ENCODE measurements around the gene QTRT2.

Gene QTRT2

DNA sequence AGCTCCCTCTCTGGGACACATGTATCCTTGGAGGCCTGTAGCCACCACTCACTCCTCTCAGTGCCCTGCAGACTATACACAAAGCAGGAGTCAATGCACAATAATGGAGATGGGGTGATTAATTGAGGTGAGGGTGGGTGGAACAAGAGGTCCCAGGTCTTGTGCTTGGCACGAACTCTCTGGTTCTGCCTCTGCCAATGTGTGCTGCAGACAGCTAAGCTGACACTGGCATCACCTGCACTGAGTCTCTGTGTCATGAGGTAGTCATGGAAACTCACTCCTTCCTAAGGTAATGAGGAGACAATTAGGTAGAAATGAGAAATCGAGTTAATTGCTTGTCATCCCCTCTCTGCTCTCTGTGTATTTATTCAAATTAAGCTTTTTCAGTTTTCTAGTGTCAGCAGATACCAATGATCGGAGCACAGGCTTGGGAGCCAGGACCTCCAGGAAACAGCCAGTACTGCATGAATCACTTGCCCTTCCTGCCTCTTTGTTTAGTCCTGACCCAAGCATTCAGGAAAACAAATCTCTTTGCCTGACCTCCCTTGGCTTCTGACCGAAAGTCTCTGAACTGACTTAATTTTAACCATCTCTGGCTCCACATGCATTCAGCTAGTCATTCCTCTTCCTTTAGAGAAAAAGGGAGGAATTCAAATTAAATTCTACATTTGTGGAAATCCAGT lies 65.6 kb downstream of the QTRT2 start:
- DNase-seq (ENCODE audit: low read depth), result no peak

DNA sequence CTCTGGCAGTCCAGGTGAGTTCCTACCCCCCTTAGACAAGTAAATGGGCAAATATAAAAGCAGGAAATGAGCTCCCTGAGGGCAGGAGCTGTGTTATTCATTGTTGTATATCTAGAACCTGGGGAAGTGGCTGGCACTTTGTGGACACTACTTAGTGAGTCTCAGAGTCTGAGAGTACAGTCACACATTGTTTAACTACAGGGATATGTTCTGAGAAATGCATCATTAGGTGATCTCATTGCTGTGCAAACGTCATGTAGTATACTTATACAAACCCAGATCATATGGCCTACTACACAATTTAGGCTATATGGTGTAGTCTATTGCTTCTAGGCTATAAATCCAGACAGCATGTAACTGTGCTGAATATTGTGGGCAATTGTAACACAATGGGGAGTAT lies 69.9 kb downstream of the QTRT2 start:
- no peak for DNase-seq (ENCODE audit: low read depth)

DNA sequence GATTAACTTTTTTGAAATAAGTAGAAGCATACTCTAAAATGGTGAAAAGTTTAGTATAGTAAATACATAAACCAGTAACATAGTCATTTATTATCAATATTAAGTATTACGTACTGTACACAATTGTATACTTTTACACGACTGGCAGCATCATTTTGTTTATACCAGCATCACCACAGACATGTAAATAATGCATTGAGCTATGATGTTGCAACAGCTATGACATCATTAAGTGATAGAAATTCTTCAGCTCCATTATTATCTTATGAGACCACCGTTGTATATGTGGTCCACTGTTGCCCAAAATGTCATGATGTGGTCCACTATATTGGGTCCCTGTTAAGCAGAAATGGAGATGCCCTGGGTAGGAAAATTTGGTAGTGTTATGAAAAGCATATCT lies 71.0 kb downstream of the QTRT2 start:
- DNase-seq (ENCODE audit: low read depth), result no peak

DNA sequence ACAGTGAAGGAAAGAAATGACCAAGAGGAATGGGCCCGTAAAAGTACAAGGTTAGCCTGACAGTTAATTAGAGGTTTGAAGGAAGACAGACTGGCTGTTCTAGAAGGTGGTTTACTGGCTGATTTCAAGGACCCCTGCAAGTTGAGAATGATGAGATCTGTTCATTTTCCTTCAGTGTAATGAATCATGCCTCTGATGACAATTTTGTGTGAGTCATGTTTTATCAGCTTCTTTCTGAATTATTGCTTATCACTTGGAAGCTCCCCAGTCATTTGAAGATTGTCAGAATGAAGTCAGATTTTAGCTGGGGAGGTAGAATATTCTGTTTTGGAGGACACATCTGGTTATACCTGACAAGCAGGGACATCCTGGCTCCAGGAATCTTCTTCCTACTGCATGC lies 71.7 kb downstream of the QTRT2 start:
- DNase-seq (ENCODE audit: low read depth), result no peak

DNA sequence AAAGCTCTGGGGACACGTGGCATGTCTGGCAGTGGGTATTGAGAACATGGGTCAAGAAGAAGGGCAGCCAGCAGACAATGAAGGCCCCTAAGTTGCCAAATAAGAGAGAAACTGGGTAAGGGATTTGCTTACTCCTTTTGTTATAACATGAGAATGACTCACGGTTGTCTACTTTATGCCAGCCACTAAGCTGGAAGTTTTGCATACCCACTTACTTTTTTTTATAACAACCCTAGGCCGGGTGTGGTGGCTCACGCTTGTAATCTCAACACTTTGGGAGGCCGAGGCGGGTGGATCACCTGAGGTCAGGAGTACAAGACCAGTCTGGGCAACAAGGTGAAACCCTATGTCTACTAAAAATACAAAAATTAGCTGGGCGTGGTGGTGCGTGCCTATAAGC lies 72.3 kb downstream of the QTRT2 start:
- DNase-seq (ENCODE audit: low read depth), result no peak

DNA sequence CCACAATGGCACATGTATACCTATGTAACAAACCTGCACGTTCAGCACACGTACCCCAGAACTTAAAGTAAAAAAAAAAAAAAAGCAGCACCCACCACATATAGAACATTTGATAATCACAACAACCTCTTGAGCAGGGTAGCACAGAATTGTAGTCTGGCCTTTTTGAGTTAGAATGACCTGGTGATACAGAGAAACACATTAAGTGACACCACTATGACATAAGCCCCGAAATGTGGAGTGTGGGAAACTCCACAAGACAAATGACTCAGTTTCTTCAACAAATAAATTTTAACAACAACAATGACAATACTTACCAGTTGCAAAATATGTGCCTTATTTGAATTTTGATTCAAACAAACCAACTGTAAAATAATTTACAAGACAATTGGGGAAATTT lies 76.0 kb downstream of the QTRT2 start:
- no peak for DNase-seq (ENCODE audit: low read depth)

DNA sequence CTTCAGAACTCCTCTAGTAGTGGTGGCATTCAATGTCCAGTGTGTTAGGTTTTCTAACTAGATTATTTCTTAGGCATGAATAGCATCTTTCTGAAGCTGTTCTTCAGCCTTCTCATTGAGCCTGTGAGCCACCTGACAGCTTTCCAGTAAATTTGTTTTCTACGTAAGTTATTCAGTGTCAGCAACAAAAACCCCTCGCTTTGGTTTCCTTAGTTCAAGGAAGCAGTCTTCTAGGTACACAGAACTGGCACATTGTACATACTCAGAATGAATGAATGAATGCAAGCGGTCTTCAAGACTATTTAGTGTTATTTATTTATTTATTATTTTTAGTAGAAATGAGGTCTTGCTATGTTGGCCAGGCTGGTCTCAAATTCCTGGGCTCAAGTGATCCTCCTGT lies 77.4 kb downstream of the QTRT2 start:
- no peak for DNase-seq (ENCODE audit: low read depth)

Measured in stimulated activated CD8-positive, alpha-beta memory T cell treated with anti-CD3 and anti-CD28 coated beads, Interleukin-4, amount 100 ng/mL, for 24 hours (primary cell).